NB4 (cell line): Measurements from ENCODE around the gene STRA6.

ENCODE experiments used
- MYC ChIP-seq: IDR thresholded peaks from 2 replicates; pipeline ENCODE4 v1.6.1; 2011; ENCODE audit warnings: low read depth, low read length
- TF ChIP-seq, protein P1 (sequence below): IDR thresholded peaks from one replicate; pipeline ENCODE4 v1.5.1; 2012; ENCODE audit warnings: low read depth, low read length

DNA sequence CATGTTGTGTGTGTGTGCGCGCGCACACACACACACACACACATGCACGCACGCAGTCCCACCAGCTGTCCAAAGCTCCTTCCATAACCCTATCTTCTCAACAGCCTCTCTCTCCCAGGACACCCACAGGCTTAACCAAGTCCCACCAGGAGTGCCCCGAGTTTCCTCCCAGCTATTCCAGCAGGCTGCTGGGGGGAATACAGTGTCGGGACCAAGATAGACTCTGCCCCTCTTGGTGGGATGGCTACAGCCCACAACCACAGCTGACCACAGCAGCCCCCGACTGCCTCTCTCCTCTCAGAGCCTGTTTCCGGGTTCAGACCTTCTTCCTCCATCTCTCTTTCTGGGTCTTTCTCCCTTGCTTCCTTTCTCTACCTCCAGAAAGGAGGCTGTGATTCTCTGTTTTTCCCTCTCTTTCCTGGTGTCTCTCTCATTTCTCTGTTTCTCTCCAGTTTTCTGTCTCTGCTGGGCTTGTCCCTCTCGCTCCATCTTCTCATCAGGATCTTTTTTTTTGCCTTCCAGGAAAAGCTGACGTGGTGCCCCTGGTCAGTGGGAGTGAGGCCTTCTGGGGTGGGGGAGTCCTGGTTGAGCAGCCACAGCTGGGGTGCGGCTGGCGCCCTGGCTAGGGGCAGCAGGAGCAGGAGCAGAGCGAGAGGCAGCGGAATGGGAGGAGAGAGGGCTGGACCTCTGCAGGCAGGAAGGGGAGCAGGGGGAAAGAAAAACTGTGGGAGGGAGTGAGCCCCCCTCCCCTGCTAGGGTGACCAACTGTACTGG is 32.3 kb downstream of the STRA6 start:
- TF ChIP-seq, protein P1, sequence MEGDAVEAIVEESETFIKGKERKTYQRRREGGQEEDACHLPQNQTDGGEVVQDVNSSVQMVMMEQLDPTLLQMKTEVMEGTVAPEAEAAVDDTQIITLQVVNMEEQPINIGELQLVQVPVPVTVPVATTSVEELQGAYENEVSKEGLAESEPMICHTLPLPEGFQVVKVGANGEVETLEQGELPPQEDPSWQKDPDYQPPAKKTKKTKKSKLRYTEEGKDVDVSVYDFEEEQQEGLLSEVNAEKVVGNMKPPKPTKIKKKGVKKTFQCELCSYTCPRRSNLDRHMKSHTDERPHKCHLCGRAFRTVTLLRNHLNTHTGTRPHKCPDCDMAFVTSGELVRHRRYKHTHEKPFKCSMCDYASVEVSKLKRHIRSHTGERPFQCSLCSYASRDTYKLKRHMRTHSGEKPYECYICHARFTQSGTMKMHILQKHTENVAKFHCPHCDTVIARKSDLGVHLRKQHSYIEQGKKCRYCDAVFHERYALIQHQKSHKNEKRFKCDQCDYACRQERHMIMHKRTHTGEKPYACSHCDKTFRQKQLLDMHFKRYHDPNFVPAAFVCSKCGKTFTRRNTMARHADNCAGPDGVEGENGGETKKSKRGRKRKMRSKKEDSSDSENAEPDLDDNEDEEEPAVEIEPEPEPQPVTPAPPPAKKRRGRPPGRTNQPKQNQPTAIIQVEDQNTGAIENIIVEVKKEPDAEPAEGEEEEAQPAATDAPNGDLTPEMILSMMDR = no peak
- TF ChIP-seq MYC = no peak
